ENCODE measurements around the gene PIGV. TPM values are rescaled to one million over a fixed set of nuclear protein-coding genes. Genes with fewer than 3 reads are reported as not detected.

The PIGV gene
- total RNA-seq, 1 experiment from 2014 or later, result 13.2 TPM

GRCh38 chr1:26774462-26774861, 13.3 kb upstream of the PIGV start:
- DNase-seq (ENCODE audit: low read depth, low spot score) (no peak), ATAC-seq (no peak)
- Histone ChIP-seq H3K4me3 (replicated peaks in 1 of 2; ENCODE audit: low read depth in 1 of 2, low read length in 2 of 2) (no peak overlapping the region), H3K4me1 (ENCODE audit: control insufficient read depth in 1 of 2, insufficient read depth in 2 of 2, low read length in 2 of 2) (peaks cover 21 to 42% of the 10 kb centered on the region in 2 experiments), H3K9me2 (ENCODE audit: insufficient read depth) (no peaks in the 10 kb centered on the region), H3K27ac (ENCODE audit: low read depth, low read length) (no peak overlapping the region), H3K79me2 (ENCODE audit: insufficient read depth, low read length) (peaks cover 4% of the 10 kb centered on the region; the same call in 1 of the 2 replicates), H3K27me3 (ENCODE audit: insufficient read depth, low read length) (no peaks in the 10 kb centered on the region), H2AFZ (ENCODE audit: low read depth, low read length, poor library complexity, severe bottlenecking) (no peak overlapping the region), H3K4me2 (ENCODE audit: low read length) (no peak overlapping the region), H3K9me3 (ENCODE audit: control insufficient read depth in 1 of 2, insufficient read depth in 1 of 2, low read depth in 1 of 2, low read length in 2 of 2) (no peaks in the 10 kb centered on the region), H3K9ac (ENCODE audit: low read length) (no peak overlapping the region), H3K36me3 (ENCODE audit: control insufficient read depth in 1 of 2, insufficient read depth in 2 of 2, low read length in 2 of 2) (peaks cover 64 to 69% of the 10 kb centered on the region in 2 experiments), H4K20me1 (ENCODE audit: insufficient read depth) (no peaks in the 10 kb centered on the region)
- BruUV-seq (replicated peaks), result TSS peak; percentile 12
- CTCF ChIA-PET, result no interaction called here
- intact Hi-C loops (cut with micrococcal nuclease), result loop anchor here (5.0 kb wide), 1 partner anchor 47 kb away; no protein-coding TSS in a partner anchor
- TF ChIP-seq JUND (IDR thresholded peaks at IDR 0.05) (no peak), EZH2phosphoT487 (IDR thresholded peaks at IDR 0.05; ENCODE audit: borderline replicate concordance) (no peak), TCF7L2 (IDR thresholded peaks at IDR 0.05; ENCODE audit: borderline replicate concordance, extremely low read depth, insufficient read depth, insufficient read length) (no peak), POLR2AphosphoS5 (IDR thresholded peaks at IDR 0.05; ENCODE audit: low read depth, low read length) (no peak; the same call in 1 of the 2 replicates), ELF1 (IDR thresholded peaks at IDR 0.05; ENCODE audit: borderline replicate concordance, low read depth) (no peak), ZNF274 (IDR thresholded peaks at IDR 0.05; ENCODE audit: low read depth, low read length) (no peak), CEBPB (IDR thresholded peaks at IDR 0.05; ENCODE audit: low read depth) (no peak), ZBTB33 (IDR thresholded peaks at IDR 0.05; ENCODE audit: extremely low read depth, insufficient replicate concordance, low read length) (no peak), SRF (IDR thresholded peaks at IDR 0.05; ENCODE audit: low read depth) (no peak), CTCF (IDR thresholded peaks at IDR 0.05 in 2 of 3, conservative IDR thresholded peaks at IDR 0.05 in 1 of 3; ENCODE audit: borderline replicate concordance in 1 of 3, insufficient read depth in 1 of 3, low read depth in 2 of 3, low read length in 2 of 3) (no peak), ZFX (IDR thresholded peaks at IDR 0.05) (no peak), RAD21 (IDR thresholded peaks at IDR 0.05; ENCODE audit: low read depth) (no peak), REST (IDR thresholded peaks at IDR 0.05; ENCODE audit: low read depth) (no peak), YY1 (IDR thresholded peaks at IDR 0.05; ENCODE audit: extremely low read depth, insufficient replicate concordance, low read depth, low read length) (no peak)
- TF ChIP-seq, protein P1, sequence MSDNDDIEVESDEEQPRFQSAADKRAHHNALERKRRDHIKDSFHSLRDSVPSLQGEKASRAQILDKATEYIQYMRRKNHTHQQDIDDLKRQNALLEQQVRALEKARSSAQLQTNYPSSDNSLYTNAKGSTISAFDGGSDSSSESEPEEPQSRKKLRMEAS (IDR thresholded peaks at IDR 0.05), result no peak
- POLR2A ChIA-PET, result no interaction called here
- RAD21 ChIA-PET (ENCODE audit: low non-redundant PET in 1 of 2, low total read pairs in 2 of 2, uncharacterized antibody in 2 of 2, unreplicated experiment in 2 of 2), result no interaction called here

Data from HCT116 (cell line).